HG02885 (cell line): Measurements from ENCODE around the gene FBXW11.

Experiments
- ATAC-seq: cut with Tn5 transposase; IDR thresholded peaks from one replicate; pipeline ENCODE4 v1.9.1; 2021; ENCODE audit warnings: mild to moderate bottlenecking; ENCODE audit not compliant: unreplicated experiment, poor library complexity

Gene FBXW11

DNA sequence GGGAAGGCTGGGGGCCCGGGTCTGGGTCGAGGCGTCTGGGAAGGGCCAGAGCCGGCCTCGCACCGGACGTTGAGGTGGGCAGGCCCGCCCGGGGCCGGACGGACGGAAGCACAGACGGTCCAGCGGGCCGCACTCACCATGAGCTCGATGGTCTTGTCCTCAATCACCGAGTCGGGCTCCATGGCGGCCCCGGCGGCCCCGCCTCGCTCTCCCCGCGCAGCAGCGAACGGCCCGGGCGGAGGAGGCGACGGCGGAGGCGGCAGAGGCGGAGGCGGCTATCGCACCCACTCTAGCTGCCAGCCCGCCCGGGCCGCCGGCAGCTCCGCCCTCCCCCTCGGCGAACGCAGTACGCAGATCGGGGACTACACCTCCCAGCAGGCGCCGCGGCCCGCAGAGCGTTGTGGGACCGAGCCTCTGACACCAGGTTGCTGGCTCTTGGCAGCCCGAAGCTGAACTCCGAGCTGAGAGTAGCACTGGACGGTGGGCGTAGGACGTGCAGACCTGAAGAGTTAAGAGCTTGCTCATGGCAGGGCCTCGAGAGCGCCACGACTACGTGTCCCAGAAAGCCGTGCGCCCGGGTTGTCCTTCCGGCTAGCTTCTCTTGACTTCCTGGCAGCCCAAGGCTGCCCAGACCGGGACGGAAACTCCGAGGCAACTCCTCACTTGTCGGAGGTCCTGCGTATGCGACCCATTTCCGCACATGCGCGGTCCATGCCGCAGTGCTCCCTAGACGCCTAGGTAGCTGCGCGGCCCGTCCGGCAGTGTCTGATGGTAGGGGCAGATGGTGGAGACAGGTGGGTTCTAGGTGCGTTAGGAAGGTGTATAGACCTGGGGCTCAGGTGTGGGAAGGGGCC lies at the start of gene FBXW11:
Gene FBXW11 (minus strand): TSS at position 318 of the 854 bp plus-strand sequence. CDS start 136 bp downstream, at position 182.
- peak; percentile 86 for ATAC-seq

DNA sequence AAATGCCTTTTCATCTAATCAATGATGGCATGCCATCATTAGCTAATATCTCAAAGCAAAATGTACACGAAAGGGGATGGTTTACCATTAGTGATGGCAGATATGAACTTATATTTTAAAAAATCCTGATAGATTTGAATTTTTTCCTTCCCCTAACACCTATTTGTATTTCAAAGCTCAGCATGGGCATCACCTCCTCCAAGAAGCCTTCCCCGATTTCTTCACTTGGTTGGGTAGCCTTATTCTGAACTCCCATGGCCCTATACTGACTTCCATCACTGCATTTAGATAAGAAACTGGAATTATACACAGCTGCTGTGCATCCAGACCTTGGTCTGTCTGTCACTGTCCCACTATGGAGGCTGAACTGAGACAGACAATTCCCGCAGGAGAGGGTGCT lies 49.6 kb upstream of the FBXW11 start:
- no peak for ATAC-seq

DNA sequence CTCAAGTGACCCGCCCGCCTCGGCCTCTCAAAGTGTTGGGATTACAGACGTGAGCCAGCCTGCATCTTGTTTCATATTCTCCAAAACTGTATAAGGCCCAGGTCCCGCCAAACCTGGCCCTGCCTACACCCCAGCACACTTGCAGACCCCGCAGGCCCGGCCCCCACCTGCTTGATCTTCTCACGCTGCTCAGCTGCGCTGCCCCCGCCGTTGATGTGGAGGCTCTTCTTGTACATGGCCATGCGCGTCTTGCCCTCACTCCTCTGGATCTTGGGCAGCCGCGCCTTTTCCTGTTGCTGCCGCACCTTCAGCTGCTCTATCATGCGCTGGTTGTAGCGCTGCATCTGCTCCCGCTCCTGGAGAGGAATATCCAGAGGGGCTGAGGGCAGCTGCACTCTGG lies 49.0 kb upstream of the FBXW11 start:
- ATAC-seq: no peak

DNA sequence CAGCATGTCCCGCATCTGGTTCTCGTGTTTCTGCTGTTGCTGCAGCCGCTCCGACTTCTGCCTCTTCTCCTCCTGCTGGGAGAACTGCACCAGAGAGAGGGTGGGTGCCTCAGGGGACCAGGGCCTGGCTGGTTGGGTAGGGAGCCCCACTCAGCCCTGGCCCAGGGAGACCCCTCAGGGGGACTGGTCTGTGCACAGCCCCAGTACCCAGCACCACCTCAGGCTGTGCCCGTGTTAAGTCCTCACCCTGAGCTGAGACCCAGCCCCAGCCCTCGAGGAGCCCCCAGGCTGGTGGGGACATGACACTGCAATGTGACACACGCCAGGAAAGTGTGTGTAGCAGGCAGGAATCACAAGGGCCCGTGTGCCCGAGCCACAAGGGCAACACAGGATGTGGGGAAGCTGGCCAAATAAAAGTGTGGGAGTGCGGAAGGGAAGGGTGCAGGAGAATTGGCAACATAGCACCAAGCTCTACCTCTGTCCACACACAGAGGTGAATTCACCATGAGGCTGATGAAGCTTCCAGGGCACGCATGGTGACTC lies 48.2 kb upstream of the FBXW11 start:
- ATAC-seq: no peak

DNA sequence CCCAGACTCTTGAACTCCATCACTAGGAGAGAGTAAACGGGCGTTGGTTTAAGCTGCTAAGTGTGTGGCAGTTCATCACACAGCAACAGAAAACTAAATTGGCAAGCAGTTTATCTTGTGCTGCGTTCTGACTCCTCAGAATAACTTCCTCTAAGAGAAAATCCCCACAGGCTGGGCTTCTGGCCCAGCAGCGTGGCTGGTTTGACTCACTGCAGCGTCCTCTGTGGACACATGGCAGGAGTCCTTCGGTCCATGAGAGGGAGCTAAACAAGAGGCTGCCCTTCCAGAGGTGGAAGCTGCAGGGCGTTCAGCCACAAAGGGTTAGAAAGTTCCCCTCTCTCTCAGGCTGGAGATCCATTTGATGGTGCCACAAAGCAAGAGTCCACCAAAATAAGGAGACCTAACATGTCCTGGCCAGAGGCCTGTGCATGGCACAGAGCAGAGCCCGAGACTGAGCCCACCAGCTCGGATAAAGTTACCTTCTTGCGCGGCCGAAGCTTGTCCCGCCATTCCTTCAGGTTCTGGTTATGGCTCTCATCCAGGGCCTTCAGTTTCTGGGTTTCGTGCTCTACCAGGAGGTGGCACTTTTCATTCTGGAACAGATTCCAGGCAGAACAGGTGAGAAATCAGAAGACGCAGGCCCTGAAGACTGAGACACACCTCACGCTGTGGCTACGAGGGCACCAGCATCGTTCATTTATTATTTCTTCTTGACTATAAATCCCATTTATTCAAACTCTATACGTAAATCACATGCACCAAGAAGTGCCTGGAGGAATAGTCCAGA lies 46.2 kb upstream of the FBXW11 start:
- ATAC-seq: no peak

DNA sequence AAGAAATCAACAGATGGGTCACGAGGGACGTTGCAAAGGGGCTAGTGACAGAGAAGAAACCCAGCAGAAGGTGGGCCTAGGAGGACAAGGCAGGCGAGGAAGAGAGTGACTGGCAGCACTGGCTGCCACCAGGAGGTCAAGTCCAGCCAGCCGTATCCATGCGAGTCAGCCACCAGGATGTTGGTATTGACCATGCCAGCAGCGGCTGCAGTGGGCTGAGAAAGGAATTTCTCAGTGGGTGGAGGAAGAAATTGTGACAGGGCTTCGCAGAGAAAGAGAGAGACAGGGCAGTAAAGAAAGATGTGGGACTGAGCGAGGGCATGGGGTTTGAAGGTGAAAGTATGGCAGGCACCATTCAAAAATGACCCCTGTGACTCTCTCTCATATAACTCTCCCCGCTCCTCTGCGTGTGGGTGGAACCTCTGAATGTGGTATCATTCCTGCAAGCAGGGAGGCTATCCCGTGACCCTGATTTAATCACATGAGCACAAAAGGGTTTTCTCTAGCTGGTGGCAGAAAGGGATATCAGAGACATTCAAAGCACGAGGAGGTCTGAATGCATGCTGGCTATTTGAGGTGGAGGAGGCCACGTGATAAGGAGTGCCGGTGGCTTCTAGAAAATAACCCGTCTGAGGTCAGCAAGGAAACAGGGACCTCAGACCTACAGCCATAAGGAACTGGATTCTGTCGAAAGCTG lies 45.4 kb upstream of the FBXW11 start:
- no peak for ATAC-seq

DNA sequence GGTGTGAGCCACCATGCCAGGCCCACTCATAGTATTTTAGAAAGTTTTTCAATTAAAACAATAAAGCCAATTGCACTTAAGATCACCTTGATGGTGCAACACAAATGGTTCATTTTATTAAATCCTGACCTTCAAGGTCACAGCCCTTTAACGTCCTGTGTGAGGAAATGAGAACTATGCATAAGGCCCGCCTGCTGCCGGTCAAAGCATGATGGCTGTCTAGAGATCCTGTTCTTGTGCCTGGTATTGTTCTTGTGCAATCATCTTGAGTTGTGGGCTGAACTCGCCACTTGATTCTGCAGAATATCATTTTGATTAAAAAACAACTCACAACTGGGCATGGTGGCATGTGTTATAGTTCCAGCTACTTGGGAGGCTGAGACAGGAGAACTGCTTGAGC lies 43.6 kb upstream of the FBXW11 start:
- ATAC-seq: no peak

DNA sequence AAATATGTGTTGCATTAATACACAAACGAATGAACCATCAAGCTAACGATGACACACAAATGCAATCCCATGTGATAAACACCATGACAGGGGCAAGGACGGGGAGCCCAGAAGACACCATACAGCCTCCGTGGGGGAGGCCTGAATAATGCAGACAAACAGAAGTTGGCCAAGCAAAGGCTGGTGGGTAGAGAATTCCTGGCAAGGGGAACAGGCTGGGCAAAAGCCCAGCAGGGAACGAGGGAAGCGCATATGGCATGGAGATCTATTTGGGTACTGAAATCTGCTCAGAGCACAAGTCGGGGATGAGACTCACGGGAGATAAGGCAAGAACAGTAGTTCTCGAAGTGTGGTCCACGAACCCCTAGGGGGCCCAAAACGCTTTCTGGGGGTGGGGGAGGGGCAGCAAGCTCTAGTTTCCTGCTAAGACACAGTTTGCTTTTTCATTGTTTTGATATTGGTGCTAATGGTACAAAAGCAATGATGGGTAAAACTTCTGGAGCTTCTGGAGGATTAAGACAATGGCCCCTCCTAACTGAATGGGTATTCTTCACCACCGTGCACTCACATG lies 42.9 kb upstream of the FBXW11 start:
- ATAC-seq: no peak

DNA sequence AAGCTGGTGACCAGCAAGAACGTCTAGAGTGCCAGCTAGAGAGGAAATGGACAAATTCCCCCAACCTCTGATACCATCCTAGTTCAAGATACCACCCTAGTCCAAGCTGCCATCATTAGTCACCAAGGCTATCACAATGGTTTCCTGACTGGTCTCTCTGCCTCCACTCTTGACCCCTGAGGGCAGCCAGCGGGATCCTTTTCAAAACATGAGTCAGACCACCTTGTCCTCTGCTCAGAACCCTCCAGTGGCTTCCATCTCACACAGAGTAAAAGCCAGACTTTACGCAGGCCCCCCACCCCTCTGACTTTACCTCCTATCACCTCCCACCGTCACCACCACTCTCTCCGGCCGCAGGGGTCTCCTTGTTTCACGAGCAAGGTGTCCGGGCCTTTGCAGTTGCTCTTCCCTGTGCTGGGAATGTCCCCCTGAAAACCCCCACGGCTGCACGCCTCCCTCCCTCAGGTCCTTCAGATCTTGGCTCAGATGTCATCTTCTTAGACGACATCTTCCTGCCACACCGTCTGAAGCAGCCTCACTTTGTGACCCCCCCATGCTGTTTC lies 42.2 kb upstream of the FBXW11 start:
- no peak for ATAC-seq

DNA sequence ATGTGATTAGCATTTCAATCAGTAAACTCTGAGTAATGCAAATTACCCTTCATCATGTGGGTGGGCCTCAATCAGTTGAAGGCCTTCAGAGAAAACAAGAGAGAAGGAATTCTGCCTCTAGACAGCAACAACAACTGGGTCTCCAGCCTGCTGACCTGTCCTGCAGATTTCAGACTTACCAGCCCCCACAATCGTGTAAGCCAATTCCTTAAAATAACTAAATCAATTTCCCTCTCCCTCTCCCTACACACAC lies 41.7 kb upstream of the FBXW11 start:
- ATAC-seq: no peak

DNA sequence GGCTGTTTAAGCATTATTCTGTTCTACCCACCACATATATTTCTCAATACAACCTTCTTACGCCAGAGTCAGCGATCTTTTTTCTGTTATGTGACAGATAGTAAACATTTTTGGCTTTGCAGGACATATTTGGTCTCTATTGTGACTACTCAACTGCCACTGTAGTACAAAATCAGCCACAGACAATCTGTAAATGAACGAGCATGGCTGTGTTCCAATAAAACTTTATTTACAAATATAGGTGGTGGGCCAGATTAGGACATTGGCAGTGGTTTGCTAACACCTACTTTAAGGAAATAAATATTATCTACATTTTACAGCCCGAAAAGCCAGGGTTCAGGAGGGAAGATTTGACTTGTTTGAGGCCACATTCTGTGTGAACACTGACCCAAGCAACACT lies 40.2 kb upstream of the FBXW11 start:
- no peak for ATAC-seq

DNA sequence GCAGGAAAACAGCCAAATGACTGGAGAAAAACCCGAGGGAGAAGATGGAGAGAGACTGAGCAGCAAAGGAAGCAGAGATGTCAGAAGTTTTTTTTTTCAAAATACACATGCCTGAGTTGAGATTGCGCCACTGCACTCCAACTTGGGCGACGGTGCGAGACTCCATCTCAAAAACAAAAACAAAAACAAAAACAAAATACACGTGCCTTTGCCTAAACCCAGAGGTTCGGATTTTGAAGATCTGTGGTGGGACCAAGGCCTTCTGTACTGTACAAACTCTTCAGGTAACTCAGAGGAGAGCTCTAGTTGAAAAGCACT lies 38.8 kb upstream of the FBXW11 start:
- no peak for ATAC-seq

DNA sequence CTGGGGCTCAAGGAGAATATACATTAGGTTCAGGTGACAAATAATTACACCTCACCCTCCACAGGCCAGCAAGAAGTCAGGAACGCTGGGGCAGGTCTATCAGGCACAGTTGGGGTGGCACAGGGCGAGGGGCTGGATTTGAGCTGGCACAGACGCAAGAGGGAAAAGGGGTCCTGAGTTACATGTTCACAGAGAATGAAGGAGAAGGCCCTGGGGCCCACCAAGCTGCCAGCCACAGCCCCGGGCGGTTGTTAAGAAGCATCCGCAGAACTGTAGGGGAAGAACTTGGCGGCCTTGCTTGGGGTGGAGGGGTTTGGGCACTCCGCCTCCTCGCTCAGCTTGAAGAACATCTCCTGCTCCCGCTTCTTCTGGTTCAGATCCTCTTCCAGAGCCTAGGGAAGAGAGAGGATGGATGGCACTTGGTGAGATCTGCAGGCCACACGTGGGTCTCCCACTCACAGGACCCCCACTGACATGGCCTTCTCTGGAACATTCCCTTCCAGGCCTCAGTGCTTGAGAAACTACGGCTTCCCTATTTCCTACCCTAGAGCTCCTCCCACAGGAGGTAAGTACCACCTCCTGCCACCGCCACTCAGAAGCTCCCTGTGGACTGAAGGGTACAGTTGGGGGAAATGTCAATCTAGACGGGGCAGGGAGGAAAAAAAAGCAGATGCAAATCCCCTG lies 38.3 kb upstream of the FBXW11 start:
- no peak for ATAC-seq

DNA sequence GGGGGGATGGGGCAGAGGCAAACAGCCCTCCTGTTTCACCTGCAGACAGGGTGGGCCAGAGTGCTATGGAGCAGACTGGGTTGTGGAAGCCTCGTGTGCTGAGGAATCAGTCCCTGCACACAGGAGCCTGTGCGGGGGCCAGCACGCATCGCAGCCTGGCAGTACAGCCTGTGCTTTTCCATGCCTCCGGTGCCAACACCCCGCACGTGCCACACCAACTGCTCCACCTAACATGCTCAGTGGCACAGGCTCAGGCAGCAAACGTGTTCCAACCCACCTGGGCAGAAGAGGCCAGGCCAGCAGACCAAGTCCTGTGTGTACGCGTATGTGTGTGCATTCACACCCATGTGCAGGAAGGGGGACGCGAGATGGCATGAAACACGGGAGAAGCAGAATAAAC lies 37.4 kb upstream of the FBXW11 start:
- ATAC-seq: no peak

DNA sequence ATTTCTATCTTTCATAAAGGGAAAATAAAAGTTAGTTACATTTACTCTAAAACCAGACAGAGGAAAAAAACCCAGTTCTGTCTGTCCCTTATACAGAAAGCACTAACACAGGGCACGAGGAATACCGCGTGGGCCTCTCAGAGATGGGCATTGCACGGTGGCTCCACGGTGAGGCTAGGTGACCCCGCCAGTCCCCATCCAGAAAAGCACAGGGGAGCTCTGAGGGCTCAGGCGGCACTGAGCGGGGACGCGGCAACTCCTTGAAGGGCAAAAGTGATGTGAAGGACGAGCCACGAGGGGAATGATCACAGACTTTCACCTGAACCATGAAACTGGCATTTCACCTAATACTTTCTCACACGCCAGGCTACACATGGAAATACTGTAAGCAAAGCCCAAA lies 35.7 kb upstream of the FBXW11 start:
- no peak for ATAC-seq

DNA sequence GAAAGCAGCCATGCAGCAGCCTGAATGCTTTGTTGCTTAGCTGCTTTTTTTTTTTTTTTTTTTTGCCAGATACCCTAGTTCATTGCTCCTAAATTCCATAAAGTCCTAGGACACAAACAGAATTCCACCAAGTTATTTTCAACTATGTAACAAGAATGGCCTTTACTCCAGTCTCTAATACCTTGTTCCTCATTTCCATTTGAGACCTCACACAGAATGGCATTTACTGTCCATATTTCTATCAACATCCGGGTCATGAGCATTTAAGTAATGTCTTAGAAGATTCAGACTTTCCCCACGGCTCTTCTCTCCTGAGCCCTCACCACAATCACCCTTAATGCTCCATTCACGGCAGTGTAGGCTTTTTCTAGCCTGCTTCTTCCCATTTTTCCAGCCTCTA lies 31.7 kb upstream of the FBXW11 start:
- no peak for ATAC-seq

DNA sequence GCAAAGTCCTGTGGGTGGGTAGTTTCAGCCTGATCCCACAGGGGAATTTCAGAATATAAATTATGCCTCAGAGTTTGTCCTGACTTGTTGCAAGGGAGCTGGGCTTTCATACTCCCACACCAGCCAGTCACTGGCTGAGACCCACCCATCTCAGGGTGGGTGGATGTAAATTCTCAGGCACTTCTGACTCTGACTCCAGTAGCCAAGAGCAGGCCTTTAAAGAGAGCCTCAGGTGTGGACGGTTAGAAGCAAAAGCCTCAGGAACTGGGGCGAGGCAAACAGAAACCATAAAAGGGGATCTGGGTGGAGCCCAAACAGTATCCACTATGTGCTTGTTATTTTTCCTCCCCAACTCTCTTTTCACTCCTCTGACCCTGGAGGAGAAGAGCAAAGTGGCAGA lies 28.6 kb upstream of the FBXW11 start:
- ATAC-seq: peak; percentile 98

DNA sequence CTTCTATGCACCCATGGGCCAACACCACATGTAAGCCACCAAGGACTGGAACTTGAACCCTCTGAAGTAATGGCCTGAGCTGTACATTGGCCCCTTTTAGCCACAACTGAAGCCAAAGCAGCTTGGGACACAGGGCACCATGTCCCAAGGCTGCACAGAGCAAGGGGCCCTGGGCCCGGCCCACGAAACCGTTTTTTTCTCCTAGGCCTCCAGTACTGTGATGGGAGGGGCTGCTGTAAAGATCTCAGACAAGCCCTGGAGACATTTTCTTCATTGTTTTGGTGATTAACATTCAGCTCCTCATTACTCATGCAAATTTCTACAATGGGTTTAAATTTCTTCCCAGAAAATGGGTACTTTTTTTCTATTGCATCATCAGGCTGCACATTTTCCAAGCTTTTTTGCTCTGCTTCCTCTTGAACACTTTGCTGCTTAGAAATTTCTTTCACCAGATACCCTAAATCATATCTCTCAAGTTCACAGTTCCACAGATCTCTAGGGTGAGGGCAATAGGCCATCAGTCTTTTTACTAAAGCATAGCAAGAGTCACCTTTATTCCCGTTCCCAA lies 25.5 kb upstream of the FBXW11 start:
- no peak for ATAC-seq

DNA sequence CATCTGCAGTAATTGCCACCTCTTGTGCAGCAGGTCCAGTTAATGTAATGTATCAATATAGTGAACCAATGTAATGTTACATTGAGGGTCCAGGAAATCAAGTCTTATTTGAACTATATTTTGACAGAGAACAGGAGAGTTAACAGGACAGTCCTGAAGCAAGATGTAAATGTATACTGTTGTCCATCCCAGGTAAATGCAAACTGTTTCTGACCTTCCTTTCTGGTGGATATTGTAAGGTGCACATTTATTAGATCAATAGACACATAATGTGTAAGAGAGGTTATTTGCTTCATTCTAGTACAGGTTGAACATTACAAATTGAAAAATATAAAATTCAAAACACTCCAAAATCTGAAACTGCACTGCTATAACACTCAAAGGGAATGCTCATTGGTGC lies 23.4 kb upstream of the FBXW11 start:
- ATAC-seq: no peak

DNA sequence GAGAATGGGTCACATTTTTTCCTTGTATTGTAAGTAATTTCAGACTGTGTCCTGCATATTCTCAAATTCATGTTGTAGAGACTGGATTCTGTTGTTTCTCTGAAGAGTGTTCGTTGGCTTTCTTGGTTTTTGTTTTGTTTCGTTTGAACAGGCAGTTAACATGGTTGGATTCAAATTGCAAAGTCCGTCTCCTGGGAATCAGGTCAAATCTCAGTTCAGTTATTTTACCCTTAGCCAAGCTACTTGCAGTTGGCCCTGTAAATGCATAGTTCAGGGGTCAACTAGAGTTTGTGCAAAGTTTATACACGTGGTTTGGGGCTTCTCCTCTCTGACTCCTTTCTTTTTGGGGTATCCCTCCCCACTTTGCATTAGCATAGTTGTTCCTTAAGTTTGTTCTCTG lies 21.7 kb upstream of the FBXW11 start:
- no peak for ATAC-seq
